ENCODE measurements around the gene NEXN.

The NEXN gene

DNA sequence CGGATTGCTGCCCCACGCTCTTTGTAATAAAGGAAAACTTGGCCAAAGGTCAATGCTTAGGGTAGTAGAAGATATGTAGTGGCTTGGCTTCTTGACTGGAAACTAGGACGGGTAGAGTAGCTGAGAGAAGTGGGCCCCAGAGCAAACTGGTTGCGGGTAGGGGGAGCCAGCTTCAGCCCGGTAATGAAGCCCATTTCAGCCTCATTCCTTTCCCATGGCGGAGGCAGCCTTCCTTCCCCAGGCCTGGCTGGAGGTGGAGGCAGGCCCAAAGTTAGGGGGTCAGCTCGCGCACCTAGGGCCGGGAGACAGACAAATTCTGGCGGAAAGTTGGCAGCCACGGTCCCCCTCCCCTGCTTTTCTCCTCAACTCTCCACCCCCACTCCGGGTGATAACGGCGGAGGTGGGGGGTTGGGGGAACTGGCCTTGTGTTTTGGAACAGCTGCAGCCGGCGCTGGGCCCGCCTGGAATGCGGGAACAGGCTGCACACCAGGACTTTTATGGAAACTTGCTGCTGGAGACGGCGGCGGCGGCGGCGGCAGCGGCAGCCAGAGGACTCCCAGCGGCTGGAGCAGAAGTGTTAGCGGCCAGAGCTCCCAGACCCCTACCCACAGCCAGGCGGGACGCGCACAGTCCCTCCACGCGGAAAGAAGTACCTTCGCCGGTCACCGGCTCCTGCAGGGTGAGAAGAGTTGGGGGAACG lies at the start of gene NEXN:
Gene NEXN (plus strand): TSS at position 544 of the 700 bp plus-strand sequence. CDS start 27,483 bp downstream, outside the sequence.
- DNase-seq (ENCODE audit: low read depth): peak; percentile 64
- H3K4me3 ChIP-seq (ENCODE audit: low read depth, low read length): peak within 1 kb of the TSS; percentile 88

DNA sequence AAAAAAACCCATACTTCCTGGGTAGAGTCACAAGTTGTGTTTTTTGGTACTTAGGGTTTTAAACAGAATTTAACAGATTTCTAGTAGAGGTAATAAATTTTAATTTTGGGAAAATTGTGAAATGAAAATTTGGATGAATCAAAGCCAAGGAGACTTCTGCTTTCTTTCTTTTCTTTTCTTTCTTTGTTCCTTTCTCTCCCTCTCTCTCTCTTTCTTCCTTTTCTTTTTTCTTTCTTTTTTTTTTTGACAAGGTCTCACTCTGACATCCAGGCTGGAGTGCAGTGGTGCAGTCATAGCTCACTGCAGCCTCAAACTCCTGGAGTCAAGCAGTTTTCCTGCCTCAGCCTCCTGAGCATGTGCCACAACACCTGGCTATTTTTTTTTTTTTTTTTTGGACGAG lies 46.9 kb upstream of the NEXN start:
- DNase-seq (ENCODE audit: low read depth): no peak
- no peak overlapping the region for H3K4me3 ChIP-seq (ENCODE audit: low read depth, low read length)

GRCh38 chr1:77845951-77846350 lies 42.5 kb upstream of the NEXN start:
- no peak overlapping the region for H3K4me3 ChIP-seq (ENCODE audit: low read depth, low read length)
- DNase-seq (ENCODE audit: low read depth): no peak

GRCh38 chr1:77846966-77847365 lies 41.5 kb upstream of the NEXN start:
- DNase-seq (ENCODE audit: low read depth): no peak
- no peak overlapping the region for H3K4me3 ChIP-seq (ENCODE audit: low read depth, low read length)

- no peak overlapping the region for H3K4me3 ChIP-seq (ENCODE audit: low read depth, low read length)
- DNase-seq (ENCODE audit: low read depth): no peak
Observed at GRCh38 chr1:77847621-77848080, 40.8 kb upstream of the NEXN start.

GRCh38 chr1:77850082-77850481 lies 38.3 kb upstream of the NEXN start:
- no peak overlapping the region for H3K4me3 ChIP-seq (ENCODE audit: low read depth, low read length)
- no peak for DNase-seq (ENCODE audit: low read depth)

- no peak for DNase-seq (ENCODE audit: low read depth)
Observed at GRCh38 chr1:77857552-77857951, 30.9 kb upstream of the NEXN start.

DNA sequence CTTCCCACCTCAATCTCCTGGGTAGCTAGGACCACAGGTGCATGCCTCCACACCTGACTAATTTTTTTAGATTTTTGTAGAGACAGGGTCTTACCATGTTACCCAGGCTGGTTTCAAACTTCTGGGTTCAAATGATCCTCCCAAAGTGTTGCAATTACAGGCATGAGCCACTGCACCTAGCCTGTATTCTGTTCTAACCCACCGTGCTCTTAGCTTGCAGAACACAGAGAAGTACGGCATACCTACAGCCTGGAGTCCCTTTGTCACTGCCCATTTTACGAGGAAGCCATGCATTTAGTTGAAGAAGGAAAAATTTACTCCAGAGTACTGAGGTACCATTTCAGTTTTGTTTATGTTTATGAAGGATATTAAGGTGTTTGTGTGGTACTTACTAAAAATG lies 29.7 kb upstream of the NEXN start:
- H3K4me3 ChIP-seq (ENCODE audit: low read depth, low read length): no peak overlapping the region
- no peak for DNase-seq (ENCODE audit: low read depth)

More at GRCh38 chr1:77857552-77857951, 30.9 kb upstream of the NEXN start:
- no peak overlapping the region for H3K4me3 ChIP-seq (ENCODE audit: low read depth, low read length)

- no peak overlapping the region for H3K4me3 ChIP-seq (ENCODE audit: low read depth, low read length)
- no peak for DNase-seq (ENCODE audit: low read depth)
Observed at GRCh38 chr1:77859248-77859647, 29.2 kb upstream of the NEXN start.

DNA sequence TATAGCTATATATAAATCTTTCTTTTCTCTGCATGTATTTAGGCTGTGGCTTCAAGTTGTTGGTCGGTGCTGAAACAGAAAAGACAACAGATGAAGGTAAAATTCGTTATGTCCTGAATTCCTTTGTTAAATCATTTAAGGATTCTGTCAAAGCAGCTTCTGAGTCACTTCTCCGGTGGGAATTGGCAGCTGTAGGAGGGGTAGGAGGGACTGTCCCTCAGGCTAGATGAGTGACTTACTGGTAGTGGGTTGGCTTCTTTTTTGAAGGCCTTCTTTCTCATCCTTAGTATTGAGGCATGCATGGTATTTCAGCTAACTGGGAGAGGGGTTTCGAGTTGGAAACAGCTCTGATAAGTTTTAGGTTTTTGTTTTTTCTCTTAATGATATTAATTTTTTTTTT lies 22.1 kb upstream of the NEXN start:
- no peak for DNase-seq (ENCODE audit: low read depth)
- H3K4me3 ChIP-seq (ENCODE audit: low read depth, low read length): no peak overlapping the region

- no peak for DNase-seq (ENCODE audit: low read depth)
Observed at GRCh38 chr1:77872645-77873044, 15.8 kb upstream of the NEXN start.

DNA sequence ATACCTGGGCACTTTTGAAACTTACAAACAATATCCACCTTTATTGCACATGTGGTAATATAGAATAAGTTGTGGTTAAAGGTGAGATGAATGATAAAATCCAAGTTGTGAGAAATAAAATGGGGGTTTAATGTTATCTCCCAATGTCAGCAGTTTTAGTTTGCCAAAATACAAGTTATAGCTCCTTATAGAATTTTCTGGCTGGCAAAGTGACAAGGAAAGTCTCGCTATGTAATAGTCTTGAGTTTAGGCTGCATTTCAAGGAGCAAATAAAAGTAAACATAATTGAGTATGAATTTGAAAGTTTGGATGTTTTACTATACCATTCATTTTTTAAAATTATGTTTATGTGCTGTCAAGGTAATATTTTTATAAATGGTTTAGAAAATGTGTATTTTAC lies 15.0 kb upstream of the NEXN start:
- H3K4me3 ChIP-seq (ENCODE audit: low read depth, low read length): no peak overlapping the region
- no peak for DNase-seq (ENCODE audit: low read depth)

More at GRCh38 chr1:77872645-77873044, 15.8 kb upstream of the NEXN start:
- H3K4me3 ChIP-seq (ENCODE audit: low read depth, low read length): no peak overlapping the region

DNA sequence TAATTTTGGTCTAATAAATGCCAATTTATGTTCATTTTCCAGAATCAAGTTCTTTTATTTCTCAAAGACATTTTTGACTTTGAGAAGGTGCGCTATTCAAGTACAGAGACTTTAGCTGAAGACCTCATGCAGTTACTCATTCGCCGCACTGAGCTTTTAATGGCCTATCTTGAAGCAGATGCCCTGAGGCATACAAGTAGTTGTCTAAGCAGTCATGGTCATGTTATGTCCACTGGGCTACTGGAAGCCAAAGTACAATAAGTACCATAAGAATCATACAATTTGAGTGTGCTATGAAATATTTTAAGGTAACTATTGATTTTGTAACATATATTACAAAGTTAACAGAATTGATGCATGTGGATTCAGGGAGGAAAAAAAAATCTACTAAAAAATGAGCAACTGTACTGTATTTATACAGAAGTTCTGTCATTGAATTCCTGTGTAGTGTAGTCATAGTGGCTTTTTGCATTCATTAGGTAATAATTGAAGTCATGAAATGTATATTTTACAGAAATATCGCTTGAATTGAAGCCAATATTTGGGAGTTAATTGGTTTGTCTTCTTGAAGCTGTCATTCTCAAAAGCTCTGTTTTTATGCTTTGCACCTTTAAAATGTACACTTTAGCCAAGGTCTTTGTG lies 13.5 kb upstream of the NEXN start:
- DNase-seq (ENCODE audit: low read depth): no peak
- no peak overlapping the region for H3K4me3 ChIP-seq (ENCODE audit: low read depth, low read length)

- DNase-seq (ENCODE audit: low read depth): no peak
Observed at GRCh38 chr1:77876884-77877283, 11.5 kb upstream of the NEXN start.

DNA sequence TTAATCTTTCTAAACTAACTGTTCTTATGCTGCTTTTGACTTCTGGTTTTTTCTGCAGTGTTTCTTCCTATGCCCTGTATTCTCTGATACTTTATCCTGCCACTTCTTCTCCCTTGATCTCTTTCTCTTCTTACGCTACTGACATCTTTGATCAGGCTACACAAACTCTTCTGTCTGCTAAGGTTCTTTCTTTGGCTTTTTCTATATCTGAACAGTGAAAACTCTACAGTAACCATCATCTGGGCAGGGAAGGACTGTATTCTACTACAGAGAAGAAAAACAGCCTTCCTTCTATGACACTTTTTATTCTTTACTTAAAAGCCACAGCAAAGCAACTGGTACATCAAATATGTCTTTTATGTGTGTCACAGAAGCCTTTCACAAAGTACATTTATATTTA lies 7.4 kb upstream of the NEXN start:
- DNase-seq (ENCODE audit: low read depth): no peak
- H3K4me3 ChIP-seq (ENCODE audit: low read depth, low read length): no peak overlapping the region

More at GRCh38 chr1:77876884-77877283, 11.5 kb upstream of the NEXN start:
- no peak overlapping the region for H3K4me3 ChIP-seq (ENCODE audit: low read depth, low read length)

- no peak for DNase-seq (ENCODE audit: low read depth)
- no peak overlapping the region for H3K4me3 ChIP-seq (ENCODE audit: low read depth, low read length)
Observed at GRCh38 chr1:77882411-77882810, 6.0 kb upstream of the NEXN start.

- peak overlapping the region; percentile 88 for H3K4me3 ChIP-seq (ENCODE audit: low read depth, low read length)
- DNase-seq (ENCODE audit: low read depth): peak; percentile 32
Observed at GRCh38 chr1:77888781-77889642, 588 bp downstream of the NEXN start.

DNA sequence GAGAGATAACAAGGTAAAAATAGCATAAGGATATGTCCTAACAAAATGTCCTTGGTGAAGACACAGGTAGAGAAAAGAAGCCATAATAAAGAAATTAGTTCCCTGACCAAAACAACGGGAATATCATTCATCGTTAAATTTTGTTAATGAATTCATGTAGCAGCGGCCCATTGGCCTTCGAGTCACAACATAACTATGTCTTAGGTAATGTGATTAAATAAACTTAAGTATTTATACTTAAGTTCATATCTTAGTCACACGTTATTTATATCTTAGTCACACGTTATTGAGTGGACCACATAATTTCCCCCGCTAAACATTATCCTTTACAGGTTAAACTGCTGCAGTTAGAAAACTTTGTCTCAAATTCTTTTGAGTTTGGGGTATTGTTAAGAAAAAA lies 1.2 kb downstream of the NEXN start:
- H3K4me3 ChIP-seq (ENCODE audit: low read depth, low read length): peak overlapping the region; percentile 88
- DNase-seq (ENCODE audit: low read depth): peak; percentile 25

GRCh38 chr1:77891200-77891599 lies 2.8 kb downstream of the NEXN start:
- H3K4me3 ChIP-seq (ENCODE audit: low read depth, low read length): peak overlapping the region; percentile 88
- no peak for DNase-seq (ENCODE audit: low read depth)

DNA sequence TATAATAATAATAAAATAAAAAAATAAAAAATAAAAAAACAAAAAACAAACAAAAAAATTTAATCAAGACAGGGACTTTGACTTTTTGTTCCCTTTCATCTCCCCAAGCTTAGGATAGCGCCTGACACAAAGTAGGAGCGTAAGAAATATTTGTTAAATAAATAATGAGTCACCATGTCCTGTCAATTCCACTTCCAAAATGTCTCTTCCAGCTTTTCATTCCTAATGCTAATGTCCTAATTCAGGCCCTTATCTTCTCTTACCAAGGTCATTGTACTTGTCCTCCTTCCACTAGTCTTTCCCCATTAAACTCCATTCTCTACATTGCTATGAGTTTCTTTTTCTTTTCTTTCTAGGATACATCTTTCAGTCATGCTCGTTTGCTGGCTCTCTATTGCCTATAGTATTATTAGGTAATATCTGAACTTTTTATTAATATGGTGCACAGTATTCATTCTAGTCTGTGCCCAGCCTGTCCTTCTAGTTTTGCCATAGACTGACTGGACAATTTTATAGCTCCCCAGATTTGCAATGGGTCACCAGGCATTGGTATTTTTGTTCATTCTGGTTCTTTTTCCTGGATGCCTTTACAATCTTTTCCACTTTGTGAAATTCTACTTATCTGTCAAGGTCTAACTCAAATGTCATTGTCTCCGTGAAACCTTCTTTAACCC lies 11.4 kb downstream of the NEXN start:
- no peak overlapping the region for H3K4me3 ChIP-seq (ENCODE audit: low read depth, low read length)
- DNase-seq (ENCODE audit: low read depth): no peak

Measured in skeletal muscle cell (primary cell).